Tibial nerve (tissue), 4 donors: ENCODE data around the gene SETX.
A peak's percentile ranks its signal among the peaks of the same experiment; 100 is the strongest.

Experiments used
- EP300 ChIP-seq, 2 donors: sonication (generic); formaldehyde crosslinking; IDR thresholded peaks; one replicate each; pipeline ENCODE4 v1.6.1; 2017; ENCODE audit warnings: antibody characterized with exemption in 2 of 2, mild to moderate bottlenecking in 1 of 2
- POLR2A ChIP-seq, 2 donors: fragments of 450-650 bp; IDR thresholded peaks; one replicate each; pipeline ENCODE4 v1.6.1; 2017; ENCODE audit warnings: antibody characterized with exemption in 2 of 2, mild to moderate bottlenecking in 2 of 2, moderate library complexity in 2 of 2
- TF ChIP-seq, protein P1 (sequence below), 5 experiments: fragments of 200-600 bp in 3 of 5; fragments of 450-650 bp in 2 of 5; sonication (generic) in 3 of 5; IDR thresholded peaks; one replicate each; pipeline ENCODE4 v1.5.1; 2016 to 2019; ENCODE audit warnings: antibody characterized with exemption in 5 of 5, mild to moderate bottlenecking in 3 of 5, moderate library complexity in 2 of 5

DNA sequence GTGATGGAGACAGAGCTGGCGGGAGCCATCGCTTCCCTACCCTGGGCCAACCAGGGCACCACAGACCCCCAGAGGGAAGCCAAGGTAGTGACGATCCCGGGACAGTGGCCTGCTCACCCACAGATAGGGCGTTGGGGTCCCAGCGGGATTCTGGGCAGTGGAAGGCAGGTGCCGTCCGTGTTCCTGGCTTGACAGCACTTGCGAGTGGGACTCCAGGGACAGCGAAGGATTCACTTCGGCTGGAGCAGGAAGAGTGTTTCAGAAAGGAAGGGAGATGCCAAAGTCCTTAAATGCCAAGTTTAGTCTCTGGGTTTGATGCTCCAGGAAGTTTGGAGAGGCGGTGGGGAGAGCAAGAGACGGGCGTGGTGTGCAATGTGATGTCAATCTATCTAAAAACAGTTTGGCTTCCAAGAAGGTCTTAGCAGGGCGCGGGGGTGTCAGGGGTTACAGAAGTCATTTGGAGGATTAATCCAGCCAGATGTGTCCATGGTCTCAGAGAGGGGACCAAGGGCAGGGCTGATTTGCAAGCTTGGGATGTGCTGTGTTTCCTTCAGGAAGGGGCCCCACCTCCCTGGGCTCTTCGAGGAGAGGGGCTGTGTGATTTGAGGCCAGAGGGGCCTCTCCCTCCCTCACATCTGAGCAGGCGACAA lies 118.0 kb downstream of the SETX start:
- TF ChIP-seq, protein P1, sequence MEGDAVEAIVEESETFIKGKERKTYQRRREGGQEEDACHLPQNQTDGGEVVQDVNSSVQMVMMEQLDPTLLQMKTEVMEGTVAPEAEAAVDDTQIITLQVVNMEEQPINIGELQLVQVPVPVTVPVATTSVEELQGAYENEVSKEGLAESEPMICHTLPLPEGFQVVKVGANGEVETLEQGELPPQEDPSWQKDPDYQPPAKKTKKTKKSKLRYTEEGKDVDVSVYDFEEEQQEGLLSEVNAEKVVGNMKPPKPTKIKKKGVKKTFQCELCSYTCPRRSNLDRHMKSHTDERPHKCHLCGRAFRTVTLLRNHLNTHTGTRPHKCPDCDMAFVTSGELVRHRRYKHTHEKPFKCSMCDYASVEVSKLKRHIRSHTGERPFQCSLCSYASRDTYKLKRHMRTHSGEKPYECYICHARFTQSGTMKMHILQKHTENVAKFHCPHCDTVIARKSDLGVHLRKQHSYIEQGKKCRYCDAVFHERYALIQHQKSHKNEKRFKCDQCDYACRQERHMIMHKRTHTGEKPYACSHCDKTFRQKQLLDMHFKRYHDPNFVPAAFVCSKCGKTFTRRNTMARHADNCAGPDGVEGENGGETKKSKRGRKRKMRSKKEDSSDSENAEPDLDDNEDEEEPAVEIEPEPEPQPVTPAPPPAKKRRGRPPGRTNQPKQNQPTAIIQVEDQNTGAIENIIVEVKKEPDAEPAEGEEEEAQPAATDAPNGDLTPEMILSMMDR (IDR thresholded peaks at IDR 0.05), result peak in 1 of 5 experiments; percentile 14
- TF ChIP-seq POLR2A (IDR thresholded peaks at IDR 0.05) (no peak), EP300 (IDR thresholded peaks at IDR 0.05) (no peak)
